Aorta (tissue), 5 donors: Measurements from ENCODE around the gene HIVEP3. TPM values are rescaled to one million over a fixed set of nuclear protein-coding genes. Genes with fewer than 3 reads are reported as not detected.
A peak's percentile ranks its signal among the peaks of the same experiment; 100 is the strongest.

Experiments
- ATAC-seq: fragments of 200-7000 bp; cut with Tn5 transposase; one replicate; pipeline ENCODE4 v1.9.1; 2022; ENCODE audit warnings: moderate library complexity; ENCODE audit not compliant: low FRiP score
- DNase-seq, 2 donors: peaks; one replicate each; pipeline ENCODE4 v3.0.0-alpha.2; 2020
- H3K27ac ChIP-seq, 2 donors: one replicate each; pipeline ENCODE4 v1.5.1; 2013; ENCODE audit warnings: low read length in 2 of 2, mild to moderate bottlenecking in 2 of 2, moderate library complexity in 2 of 2, control low read depth in 1 of 2, inconsistent platforms in 1 of 2, low read depth in 1 of 2
- H3K27me3 ChIP-seq, 2 donors: one replicate each; pipeline ENCODE4 v1.6.1; 2013; ENCODE audit warnings: control low read depth in 1 of 2, low read length in 1 of 2, mild to moderate bottlenecking in 1 of 2, moderate library complexity in 1 of 2; ENCODE audit not compliant: insufficient read depth in 2 of 2, control insufficient read depth in 1 of 2
- H3K36me3 ChIP-seq, 2 donors: one replicate each; pipeline ENCODE4 v1.6.1; 2013; ENCODE audit warnings: control low read depth in 1 of 2, low read length in 1 of 2, mild to moderate bottlenecking in 1 of 2; ENCODE audit not compliant: insufficient read depth in 2 of 2, control insufficient read depth in 1 of 2
- H3K4me1 ChIP-seq, 2 donors: one replicate each; pipeline ENCODE4 v1.6.1; 2013; ENCODE audit warnings: low read length in 2 of 2, control low read depth in 1 of 2, mild to moderate bottlenecking in 1 of 2, moderate library complexity in 1 of 2; ENCODE audit not compliant: insufficient read depth in 2 of 2, control insufficient read depth in 1 of 2
- H3K4me3 ChIP-seq, 2 donors: one replicate each; pipeline ENCODE4 v1.5.1; 2013; ENCODE audit warnings: low read length in 2 of 2, control low read depth in 1 of 2, mild to moderate bottlenecking in 1 of 2
- H3K9me3 ChIP-seq: one replicate; pipeline ENCODE4 v1.6.1; 2013; ENCODE audit warnings: mild to moderate bottlenecking, low read length; ENCODE audit not compliant: control insufficient read depth
- WGBS, 2 donors: extraction: QIAGEN DNeasy Blood & Tissue Kit; methylation state at CpG; one replicate each; pipeline ENCODE4 v1.1.7; 2013; 5-methylcytosine and 5-hydroxymethylcytosine counted together
- intact Hi-C, 2 donors: fragments of 100-400 bp; cut with DNase I; formaldehyde crosslinking; loops; one replicate each; pipeline versions ENCODE4 v1.14.2 to v1.15.0; 2022
- polyA plus RNA-seq, 2 donors: library from polyadenylated mRNA; stranded (reverse); fragments of 200-250 nt; gene quantifications; one replicate each; pipeline ENCODE4 v1.2.3, GENCODE V29; 2013
- total RNA-seq, 2 donors: library from RNA; stranded (reverse); fragmentation: NEBNext Ultra II Directional; extraction: Animal tissue kit (Norgen Biotek cat#: 25700); gene quantifications; one replicate each; pipeline ENCODE4 v1.2.1, GENCODE V29; 2021
- donor health status: healthy with polysubstance abuse.
- donor health status: Bipolar disorder and iron deficiency.
- donor health status: DM: no; HTN: no; CAD: no.
- donor health status: DM: no; HTN: no; CAD: no.
- donor health status: DM: yes; HTN: yes; CAD: no.

Gene HIVEP3
- total and polyA plus RNA-seq, 4 donors = 1.6 to 6.3 (median 4.0) TPM

DNA sequence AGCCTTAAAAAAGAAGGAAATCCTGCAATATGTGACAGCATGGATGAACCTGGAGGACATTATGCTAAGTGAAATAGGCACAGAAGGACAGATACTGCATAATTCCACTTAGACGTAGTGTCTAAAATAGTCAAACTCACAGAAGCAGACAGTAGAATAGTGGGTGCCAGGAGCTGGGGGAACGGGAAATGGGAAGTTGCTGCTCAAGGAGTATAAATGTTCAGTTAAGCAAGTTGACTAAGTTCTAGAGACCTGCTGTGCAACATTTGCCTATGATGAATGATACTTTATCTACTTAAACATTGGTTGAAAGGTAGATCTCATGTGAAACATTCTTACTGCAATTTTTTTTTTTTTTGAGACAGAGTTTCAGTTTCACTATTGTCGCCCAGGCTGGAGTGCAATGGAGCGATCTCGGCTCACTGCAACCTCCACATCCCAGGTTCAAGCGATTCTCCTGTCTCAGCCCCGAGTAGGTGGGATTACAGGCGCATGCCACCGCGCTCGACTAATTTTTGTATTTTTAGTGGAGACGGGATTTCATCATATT, 197.8 kb downstream of the HIVEP3 start:
- Histone ChIP-seq H3K9me3 (no peaks in the 10 kb centered on the region), H3K27ac (no peak overlapping the region), H3K4me1 (no peaks in the 10 kb centered on the region), H3K36me3 (no peaks in the 10 kb centered on the region), H3K27me3 (no peaks in the 10 kb centered on the region), H3K4me3 (no peak overlapping the region)
- ATAC-seq (no peak), DNase-seq (no peak)
- intact Hi-C loops = no loop called here
- whole genome bisulfite sequencing, 2 donors = 96% methylated on average over 12 of the region's 12 CpGs

DNA sequence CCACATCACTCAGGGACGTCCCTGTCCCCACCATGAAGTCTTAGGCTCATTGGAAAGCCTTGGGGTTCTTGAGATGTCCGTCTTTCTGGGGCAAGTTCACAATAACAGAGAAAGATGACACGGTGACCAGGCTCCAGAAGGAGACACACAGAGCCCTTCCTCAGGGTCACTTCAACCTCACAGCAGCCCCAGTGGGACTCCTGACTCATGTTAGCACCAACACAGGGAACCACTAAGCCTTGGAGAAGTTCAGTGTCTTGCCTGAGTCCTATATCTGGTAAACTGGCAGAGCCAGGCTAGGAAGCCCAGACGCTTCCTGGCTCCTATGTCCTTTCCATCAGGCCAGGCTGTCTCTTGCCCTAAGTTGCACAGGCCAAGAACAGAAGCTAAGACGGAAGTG, 199.1 kb downstream of the HIVEP3 start:
- Histone ChIP-seq H3K9me3 (no peaks in the 10 kb centered on the region), H3K4me1 (no peaks in the 10 kb centered on the region), H3K36me3 (no peaks in the 10 kb centered on the region), H3K27ac (no peak overlapping the region), H3K4me3 (no peak overlapping the region), H3K27me3 (no peaks in the 10 kb centered on the region)
- DNase-seq = no peak
- 95% methylated on average over 5 of the region's 5 CpGs for WGBS, 2 donors
- no peak for ATAC-seq
- intact Hi-C loops = no loop called here

DNA sequence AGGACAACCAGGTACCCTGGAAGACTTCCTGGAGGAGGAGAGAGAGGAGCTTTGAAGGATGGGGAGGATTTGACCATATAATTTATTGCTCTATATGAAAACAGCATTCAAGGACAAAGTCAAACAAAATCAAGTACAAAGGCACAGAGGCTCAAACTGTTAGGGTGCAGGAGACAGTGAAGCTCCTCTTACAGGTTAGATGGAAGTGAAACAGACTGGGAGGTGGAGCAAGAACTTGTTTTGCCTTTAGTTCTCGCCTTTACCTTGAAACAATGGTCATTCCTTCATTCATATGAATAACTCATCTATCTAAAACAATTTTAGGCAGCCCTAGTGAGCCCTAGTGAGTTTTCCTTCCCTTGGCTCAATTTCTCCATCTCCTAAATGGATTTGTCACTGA, 199.6 kb downstream of the HIVEP3 start:
- intact Hi-C loops = no loop called here

DNA sequence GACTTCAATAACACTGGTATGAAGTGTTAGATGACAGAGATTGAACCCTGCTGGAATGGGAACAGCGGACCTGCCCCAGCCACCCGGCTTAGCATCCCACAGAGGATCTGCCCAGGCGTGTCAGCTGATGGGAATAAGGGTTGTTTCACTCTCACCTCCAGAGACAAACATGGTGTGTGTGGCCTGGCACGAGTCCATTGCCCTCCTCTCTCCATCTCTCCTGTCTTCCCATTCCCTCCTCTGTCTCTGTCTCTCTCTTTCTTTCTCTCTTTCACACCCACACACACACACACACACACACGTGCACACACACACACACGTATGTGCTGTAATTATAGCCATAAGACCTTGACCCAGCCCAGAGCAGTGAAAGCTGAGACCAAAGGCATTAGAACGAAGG, 200.2 kb downstream of the HIVEP3 start:
- intact Hi-C loops = no loop called here
- Histone ChIP-seq H3K27me3 (no peaks in the 10 kb centered on the region), H3K4me1 (no peaks in the 10 kb centered on the region), H3K9me3 (no peaks in the 10 kb centered on the region), H3K27ac (no peak overlapping the region), H3K4me3 (no peak overlapping the region), H3K36me3 (no peaks in the 10 kb centered on the region)
- DNase-seq (no peak), ATAC-seq (no peak)
- WGBS, 2 donors = 94 to 95% methylated on average over 7 of the region's 7 CpGs

More for the DNA sequence above, 199.6 kb downstream of the HIVEP3 start:
- Histone ChIP-seq H3K27me3 (no peaks in the 10 kb centered on the region), H3K4me3 (no peak overlapping the region), H3K27ac (no peak overlapping the region), H3K4me1 (no peaks in the 10 kb centered on the region), H3K9me3 (no peaks in the 10 kb centered on the region), H3K36me3 (no peaks in the 10 kb centered on the region)
- ATAC-seq (no peak), DNase-seq (no peak)
- WGBS, 2 donors = 97 to 100% methylated on average over 1 of the region's 1 CpG

DNA sequence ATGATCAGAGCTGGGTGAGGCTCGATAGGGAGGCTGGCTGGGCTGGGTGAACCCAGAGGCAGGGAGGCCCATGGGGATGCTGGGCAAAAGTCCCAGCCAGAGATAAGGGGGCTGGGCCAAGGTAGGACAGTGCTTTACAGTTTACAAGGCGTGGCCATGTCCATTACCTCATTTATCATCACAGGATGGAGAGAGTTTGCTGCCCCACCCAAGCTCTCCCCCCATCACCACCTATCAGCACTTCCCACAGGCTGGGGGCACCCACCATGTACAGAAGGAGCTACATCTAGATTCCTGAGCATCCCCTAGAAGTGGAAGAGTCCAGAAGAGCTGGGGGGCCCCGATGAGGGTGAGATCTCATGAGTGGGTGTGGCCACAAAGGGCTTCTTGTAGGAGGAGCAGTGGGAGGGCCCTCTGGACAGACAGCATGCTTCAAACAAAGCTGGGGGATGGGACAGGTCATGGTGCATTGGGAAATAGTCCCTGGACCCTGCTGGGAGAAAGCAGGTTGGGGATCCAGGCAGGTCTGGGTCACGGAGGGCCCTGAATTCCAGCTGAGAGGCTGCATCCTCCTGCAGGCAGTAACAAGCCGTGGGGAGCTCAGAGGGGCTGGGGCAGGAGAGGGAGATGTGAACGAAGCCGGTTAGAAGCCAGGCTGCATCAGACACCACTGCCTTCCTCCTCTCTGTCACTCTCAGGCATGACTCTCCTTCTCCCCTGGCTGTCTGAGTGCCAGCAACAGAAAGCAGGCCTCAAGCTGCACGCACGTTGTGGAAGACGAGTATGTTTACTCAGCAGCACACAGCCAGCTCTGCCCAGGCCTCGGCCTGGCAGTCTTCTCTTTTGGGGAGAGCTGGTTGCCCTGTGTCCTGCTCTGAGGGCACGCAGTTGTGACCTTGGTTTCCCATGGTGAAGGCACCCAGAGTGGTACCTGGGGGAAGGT, 202.3 kb downstream of the HIVEP3 start:
- 84 to 87% methylated on average over 12 of the region's 12 CpGs for WGBS, 2 donors
- no peak for DNase-seq

DNA sequence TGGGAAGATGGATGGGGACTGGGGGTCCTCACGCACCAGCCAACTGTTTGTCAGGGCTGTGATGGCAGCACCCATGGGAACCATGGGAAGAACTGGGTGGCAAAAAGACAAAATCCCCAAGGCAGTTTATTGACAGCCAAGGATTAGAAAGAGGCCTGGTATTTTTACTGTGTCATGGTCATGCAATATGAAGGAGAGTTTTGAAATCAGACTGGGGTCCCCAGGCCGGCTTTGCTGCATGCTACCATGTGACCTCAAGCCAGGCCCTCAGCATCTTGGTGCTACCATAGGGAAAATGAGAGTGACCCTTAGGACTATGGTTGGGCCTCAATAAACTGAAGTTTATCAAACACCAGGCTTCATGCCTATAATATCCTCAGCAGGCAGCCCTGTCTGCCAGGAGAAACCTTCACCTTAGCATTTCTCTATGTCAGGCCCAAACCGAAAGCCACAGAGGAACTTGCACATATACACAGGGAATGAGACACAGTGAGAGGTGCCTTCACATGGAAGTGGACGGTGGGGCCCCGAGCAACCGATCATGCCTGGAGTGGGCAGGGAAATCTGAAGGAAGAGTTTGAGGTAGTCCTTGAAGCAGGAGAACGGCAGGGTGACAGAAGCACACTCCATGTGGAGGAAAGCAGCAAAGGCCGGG, 203.2 kb downstream of the HIVEP3 start:
- no peaks in the 10 kb centered on the region for H3K4me1 ChIP-seq
- H3K27me3 ChIP-seq = no peaks in the 10 kb centered on the region
- no peaks in the 10 kb centered on the region for H3K36me3 ChIP-seq
- no peaks in the 10 kb centered on the region for H3K9me3 ChIP-seq
- H3K4me3 ChIP-seq = no peak overlapping the region
- no peak overlapping the region for H3K27ac ChIP-seq
- no peak for ATAC-seq
- no peak for DNase-seq
- intact Hi-C loops = no loop called here
- WGBS, 2 donors = 96% methylated on average over 8 of the region's 8 CpGs

More for the DNA sequence above, 202.3 kb downstream of the HIVEP3 start:
- Histone ChIP-seq H3K36me3 (no peaks in the 10 kb centered on the region), H3K27ac (no peak overlapping the region), H3K9me3 (no peaks in the 10 kb centered on the region), H3K4me3 (no peak overlapping the region), H3K4me1 (no peaks in the 10 kb centered on the region), H3K27me3 (no peaks in the 10 kb centered on the region)
- intact Hi-C loops = no loop called here
- no peak for ATAC-seq

DNA sequence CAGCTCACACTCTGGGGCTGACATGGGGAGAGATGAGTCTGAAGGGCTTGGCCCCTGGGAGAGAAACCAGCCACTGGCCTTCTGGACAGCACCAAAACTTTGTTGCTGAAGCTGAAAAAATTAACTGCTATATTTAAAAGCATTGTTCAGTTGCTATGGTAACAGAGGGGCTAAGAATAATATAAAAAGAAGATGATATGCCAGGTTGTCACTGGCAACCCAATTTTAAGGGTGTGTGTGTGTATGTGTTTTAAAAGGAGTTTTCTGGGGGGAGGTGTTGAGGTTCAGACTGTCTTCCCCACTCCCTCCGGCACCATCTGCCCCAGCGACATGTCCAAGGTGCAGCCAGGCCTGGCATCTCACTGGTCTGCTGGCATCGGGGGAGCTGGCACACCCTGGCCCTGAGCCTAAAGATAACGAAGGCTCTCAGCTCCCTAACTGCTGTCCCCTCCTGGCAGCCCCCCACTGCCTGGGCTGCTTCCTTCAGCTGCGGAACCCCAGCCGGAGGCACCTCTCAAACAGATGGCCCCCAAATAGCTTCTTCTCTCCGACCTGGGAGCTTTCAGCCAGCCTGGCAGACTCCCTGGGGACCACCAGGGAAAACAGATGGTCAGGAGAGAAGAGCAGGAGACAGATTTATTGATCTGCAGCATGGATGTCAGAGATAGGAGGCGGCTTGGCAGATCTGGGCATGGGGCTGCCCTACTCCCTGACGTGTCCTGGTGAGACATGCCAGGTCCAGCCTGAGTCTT, 203.9 kb downstream of the HIVEP3 start:
- DNase-seq (no peak), ATAC-seq (no peak)
- no peaks in the 10 kb centered on the region for H3K36me3 ChIP-seq
- WGBS, 2 donors = 49 to 68% methylated on average over 9 of the region's 9 CpGs
- H3K9me3 ChIP-seq = no peaks in the 10 kb centered on the region
- no peaks in the 10 kb centered on the region for H3K4me1 ChIP-seq
- no peak overlapping the region for H3K27ac ChIP-seq
- H3K27me3 ChIP-seq = no peaks in the 10 kb centered on the region
- intact Hi-C loops = no loop called here
- H3K4me3 ChIP-seq = no peak overlapping the region

DNA sequence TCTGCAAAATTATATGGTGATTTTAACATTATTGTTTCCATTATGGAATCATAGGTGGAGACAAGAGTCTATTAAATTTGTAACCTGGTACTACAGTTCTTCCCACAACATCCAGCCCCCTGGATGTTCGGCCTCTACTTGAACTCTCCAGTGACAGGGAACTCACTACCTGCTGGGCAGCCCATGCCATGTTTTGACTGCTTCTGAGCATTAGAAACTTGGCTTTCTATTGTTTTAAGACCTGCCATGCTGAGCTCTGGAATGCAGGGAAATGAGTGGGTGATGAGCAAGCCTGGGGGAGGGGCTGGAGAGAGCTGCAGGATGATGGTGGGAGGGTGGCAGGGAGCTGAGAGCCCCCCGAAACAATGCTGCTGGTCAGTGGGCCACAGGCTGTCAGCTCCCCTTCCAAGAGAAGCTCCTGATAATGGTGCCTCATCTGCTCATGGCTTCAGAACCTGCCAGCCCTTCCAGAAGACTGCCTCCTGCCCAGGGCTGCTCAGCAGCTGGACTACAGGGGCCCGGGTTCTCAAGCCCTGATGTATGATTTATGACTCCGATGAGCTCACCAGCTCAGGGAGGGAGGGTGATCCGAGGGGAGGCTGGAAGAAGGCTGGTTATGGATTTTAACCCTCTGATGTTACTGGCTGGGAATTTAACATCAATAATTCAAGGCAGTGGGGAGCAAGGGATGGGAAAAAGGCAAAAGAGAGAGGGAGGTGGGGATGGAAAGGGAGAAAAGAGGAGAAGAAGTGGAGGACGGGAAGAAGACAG, 205.0 kb downstream of the HIVEP3 start:
- no peaks in the 10 kb centered on the region for H3K9me3 ChIP-seq
- H3K36me3 ChIP-seq = no peaks in the 10 kb centered on the region
- intact Hi-C loops = no loop called here
- no peak overlapping the region for H3K27ac ChIP-seq
- DNase-seq (no peak), ATAC-seq (peak; percentile 36)
- H3K27me3 ChIP-seq = no peaks in the 10 kb centered on the region
- H3K4me3 ChIP-seq = no peak overlapping the region
- WGBS, 2 donors = 37 to 38% methylated on average over 6 of the region's 6 CpGs
- no peaks in the 10 kb centered on the region for H3K4me1 ChIP-seq
